BLaER1 (cell line): ENCODE results near the gene UNC5B.

Experiments
- H3K27ac ChIP-seq: shearing (Covaris generic); formaldehyde crosslinking; 2 replicates; pipeline ENCODE4 v1.8.1; 2022
- H3K27me3 ChIP-seq: shearing (Covaris generic); formaldehyde crosslinking; 2 replicates; pipeline ENCODE4 v1.8.1; 2022
- H3K36me3 ChIP-seq: shearing (Covaris generic); formaldehyde crosslinking; 2 replicates; pipeline ENCODE4 v1.8.1; 2022
- H3K4me1 ChIP-seq: shearing (Covaris generic); formaldehyde crosslinking; 2 replicates; pipeline ENCODE4 v1.8.1; 2022
- H3K4me2 ChIP-seq: shearing (Covaris generic); formaldehyde crosslinking; 2 replicates; pipeline ENCODE4 v1.8.1; 2022
- H3K4me3 ChIP-seq: shearing (Covaris generic); formaldehyde crosslinking; 2 replicates; pipeline ENCODE4 v1.8.1; 2022
- H3K9ac ChIP-seq: shearing (Covaris generic); formaldehyde crosslinking; 2 replicates; pipeline ENCODE4 v1.8.1; 2022
- H3K9me3 ChIP-seq: shearing (Covaris generic); formaldehyde crosslinking; 2 replicates; pipeline ENCODE4 v1.8.1; 2022
- H4K20me1 ChIP-seq: shearing (Covaris generic); formaldehyde crosslinking; 2 replicates; pipeline ENCODE4 v1.8.1; 2022
- Cebpa-rat ChIP-seq: shearing (Covaris generic); IDR thresholded peaks from 2 replicates; pipeline ENCODE4 v1.8.1; 2022

Gene UNC5B

GRCh38 chr10:71264345-71265200 is 52.2 kb downstream of the UNC5B start:
- peaks cover 89% of the 10 kb centered on the region for H3K4me1 ChIP-seq
- peak overlapping the region; percentile 80; the same call in 1 of the 2 replicates for H3K27ac ChIP-seq
- H3K4me2 ChIP-seq = peak overlapping the region; percentile 82
- H3K27me3 ChIP-seq = no peaks in the 10 kb centered on the region
- TF ChIP-seq Cebpa-rat = no peak
- H4K20me1 ChIP-seq = no peaks in the 10 kb centered on the region
- H3K4me3 ChIP-seq = no peak overlapping the region; the same call in 1 of the 2 replicates
- H3K9ac ChIP-seq = peak overlapping the region; percentile 73; the same call in 1 of the 2 replicates
- H3K9me3 ChIP-seq = no peaks in the 10 kb centered on the region
- H3K36me3 ChIP-seq = no peaks in the 10 kb centered on the region

DNA sequence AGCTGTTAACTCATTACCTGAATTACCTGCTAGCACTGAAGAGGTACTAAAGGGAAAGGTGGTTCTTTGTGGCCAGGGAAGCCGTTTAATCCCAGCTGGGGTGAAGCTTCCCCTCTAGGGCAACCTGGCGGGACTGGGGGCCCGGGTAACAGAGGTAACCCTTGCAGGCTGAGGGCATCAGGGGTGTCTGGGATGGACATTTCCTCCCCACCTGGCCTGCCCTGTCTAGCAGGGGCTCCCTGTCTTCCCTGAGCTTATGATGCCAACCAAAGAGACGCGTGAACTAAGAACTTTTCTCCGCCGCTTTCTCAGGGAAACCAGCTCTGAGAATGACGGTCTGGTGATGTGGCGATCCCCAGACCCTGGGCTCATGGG is 52.8 kb downstream of the UNC5B start:
- Histone ChIP-seq H4K20me1 (no peaks in the 10 kb centered on the region), H3K4me3 (peak overlapping the region; percentile 23; the same call in 1 of the 2 replicates), H3K9ac (peak overlapping the region; percentile 73), H3K9me3 (no peaks in the 10 kb centered on the region), H3K27ac (peak overlapping the region; percentile 80), H3K27me3 (no peaks in the 10 kb centered on the region), H3K36me3 (no peaks in the 10 kb centered on the region), H3K4me2 (peak overlapping the region; percentile 82), H3K4me1 (peaks cover 83% of the 10 kb centered on the region)
- TF ChIP-seq Cebpa-rat = no peak

DNA sequence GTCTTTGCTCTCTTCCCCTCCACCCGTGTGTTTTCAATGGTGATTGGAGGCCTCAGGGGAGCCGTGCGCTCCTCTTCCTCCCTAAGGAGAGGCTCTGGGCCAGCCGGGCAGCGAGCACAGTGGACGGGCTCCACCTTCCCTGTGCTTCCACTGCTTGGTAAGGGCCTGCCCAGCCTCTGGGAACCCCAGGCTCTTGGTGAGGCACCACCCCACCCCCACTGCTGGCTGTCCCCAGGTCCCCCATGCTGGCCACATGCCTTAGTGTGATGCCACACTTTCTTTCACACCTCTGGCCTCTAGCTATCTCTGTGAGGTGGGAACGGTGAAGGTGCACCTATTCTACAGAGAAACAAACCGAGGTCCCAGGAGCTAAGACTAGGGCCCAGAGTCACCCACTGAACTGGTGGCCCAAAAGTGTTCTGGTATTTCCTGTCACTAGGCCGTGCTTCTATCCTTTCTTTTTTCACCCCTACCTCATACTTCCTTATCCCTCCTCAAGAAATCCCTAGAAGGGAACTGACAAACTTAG is 53.3 kb downstream of the UNC5B start:
- Histone ChIP-seq H3K4me1 (peaks cover 81% of the 10 kb centered on the region), H3K4me3 (peak overlapping the region; percentile 23; the same call in 1 of the 2 replicates), H3K36me3 (no peaks in the 10 kb centered on the region), H3K9me3 (no peaks in the 10 kb centered on the region), H3K27ac (peak overlapping the region; percentile 80), H3K9ac (peak overlapping the region; percentile 73), H3K27me3 (no peaks in the 10 kb centered on the region), H3K4me2 (peak overlapping the region; percentile 82), H4K20me1 (no peaks in the 10 kb centered on the region)
- TF ChIP-seq Cebpa-rat = no peak

DNA sequence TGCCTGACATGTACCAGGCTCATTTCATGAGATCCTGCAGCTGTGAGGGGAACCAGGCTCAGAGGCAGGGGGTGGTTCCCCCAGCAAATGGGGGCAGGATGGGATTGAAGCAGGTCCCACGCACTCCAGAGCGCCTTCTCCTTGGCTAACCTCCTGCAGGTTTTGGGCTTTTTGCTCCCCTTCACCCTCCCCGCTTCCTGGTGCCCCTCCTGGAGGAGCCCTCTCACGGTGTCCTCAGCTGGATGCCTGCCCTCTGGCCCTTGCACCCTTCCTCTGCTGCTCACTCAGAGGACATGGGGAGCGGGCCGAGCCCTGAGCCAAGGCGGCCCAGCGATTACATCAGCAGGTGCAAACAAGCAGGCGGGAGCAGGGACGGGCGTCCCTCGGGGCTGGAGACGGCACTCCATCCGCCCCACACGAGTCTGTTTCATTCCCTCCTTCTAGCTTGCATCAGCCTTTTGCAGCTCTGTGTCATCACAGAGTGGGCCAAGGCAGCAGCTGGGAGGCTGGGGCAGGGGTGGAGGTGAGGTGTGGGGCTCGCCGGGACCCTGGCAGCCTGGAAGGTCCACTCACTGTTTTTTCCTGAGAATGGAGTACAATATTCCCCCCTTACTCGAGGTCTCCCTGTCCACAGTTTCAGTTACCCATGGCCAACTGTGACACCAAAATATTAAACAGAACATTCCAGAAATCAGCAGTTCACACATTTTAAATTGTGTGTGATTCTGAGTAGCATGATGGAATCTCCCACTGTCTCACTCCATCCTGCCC is 54.0 kb downstream of the UNC5B start:
- no peak; the same call in 1 of the 2 replicates for TF ChIP-seq Cebpa-rat
- H4K20me1 ChIP-seq = no peaks in the 10 kb centered on the region
- H3K27ac ChIP-seq = peak overlapping the region; percentile 80
- H3K9ac ChIP-seq = peak overlapping the region; percentile 73
- H3K9me3 ChIP-seq = no peaks in the 10 kb centered on the region
- no peaks in the 10 kb centered on the region for H3K36me3 ChIP-seq
- no peaks in the 10 kb centered on the region for H3K27me3 ChIP-seq
- peak overlapping the region; percentile 82 for H3K4me2 ChIP-seq
- H3K4me3 ChIP-seq = no peak overlapping the region
- peaks cover 82% of the 10 kb centered on the region for H3K4me1 ChIP-seq

DNA sequence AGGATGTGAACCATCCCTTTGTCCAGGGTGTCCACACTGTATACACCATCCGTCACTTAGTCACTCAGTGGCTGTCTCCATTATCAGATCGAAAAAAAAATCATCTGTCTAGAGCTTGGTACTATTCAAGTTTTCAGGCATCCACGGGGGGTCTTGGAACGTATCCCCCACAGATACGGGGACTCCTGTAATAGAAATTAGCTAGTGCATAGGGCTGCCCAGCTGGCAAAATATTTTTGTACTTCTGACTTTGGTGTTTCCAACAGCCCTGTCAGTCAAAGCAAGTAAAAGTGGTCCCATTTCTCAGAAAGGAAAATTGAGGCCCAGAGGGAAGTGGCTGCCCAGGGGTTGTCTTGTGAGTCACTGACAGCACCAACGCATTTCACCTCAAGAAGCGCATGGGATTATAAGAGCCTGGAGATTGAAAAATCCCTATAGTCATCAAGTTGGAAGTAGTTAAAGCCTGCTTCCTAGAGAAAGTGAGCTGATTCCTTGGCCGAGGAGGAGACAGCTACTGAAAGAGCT is 54.6 kb downstream of the UNC5B start:
- H3K4me3 ChIP-seq = no peak overlapping the region
- H3K4me2 ChIP-seq = peak overlapping the region; percentile 82; the same call in 1 of the 2 replicates
- H3K4me1 ChIP-seq = peaks cover 82% of the 10 kb centered on the region
- no peaks in the 10 kb centered on the region for H3K9me3 ChIP-seq
- no peaks in the 10 kb centered on the region for H3K27me3 ChIP-seq
- no peaks in the 10 kb centered on the region for H3K36me3 ChIP-seq
- H3K27ac ChIP-seq = peak overlapping the region; percentile 80
- TF ChIP-seq Cebpa-rat = no peak
- peak overlapping the region; percentile 73; the same call in 1 of the 2 replicates for H3K9ac ChIP-seq
- H4K20me1 ChIP-seq = no peaks in the 10 kb centered on the region

GRCh38 chr10:71267508-71268240 is 55.3 kb downstream of the UNC5B start:
- Histone ChIP-seq H3K27me3 (no peaks in the 10 kb centered on the region), H3K27ac (peak overlapping the region; percentile 80), H3K4me2 (no peak overlapping the region; the same call in 1 of the 2 replicates), H3K4me3 (no peak overlapping the region), H3K4me1 (peaks cover 81% of the 10 kb centered on the region), H3K36me3 (no peaks in the 10 kb centered on the region), H4K20me1 (no peaks in the 10 kb centered on the region), H3K9me3 (no peaks in the 10 kb centered on the region), H3K9ac (peak overlapping the region; percentile 22; the same call in 1 of the 2 replicates)
- no peak for TF ChIP-seq Cebpa-rat

DNA sequence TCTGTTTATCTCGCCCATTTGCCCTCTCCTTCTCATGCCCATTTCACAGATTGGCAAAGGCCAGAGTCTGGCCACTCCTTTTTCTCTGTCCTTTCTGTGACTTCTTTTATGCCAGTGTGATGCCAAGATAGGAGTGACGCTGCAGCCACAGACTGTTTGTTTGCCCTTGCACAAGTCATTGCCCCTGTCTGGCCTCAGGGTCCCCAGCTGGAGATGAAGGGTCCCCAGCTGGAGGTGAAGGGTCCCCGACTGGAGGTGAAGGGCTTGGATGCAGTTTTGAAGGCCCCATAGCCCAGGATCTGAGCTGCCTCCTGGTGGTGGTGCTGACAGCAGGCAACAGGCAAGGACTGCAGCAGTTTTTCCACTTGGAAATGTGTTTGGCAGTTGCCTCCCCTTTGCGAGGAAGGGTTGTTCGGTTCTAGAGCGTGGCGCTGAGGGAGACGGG is 55.9 kb downstream of the UNC5B start:
- no peak for TF ChIP-seq Cebpa-rat
- H3K27me3 ChIP-seq = no peaks in the 10 kb centered on the region
- H3K36me3 ChIP-seq = no peaks in the 10 kb centered on the region
- H3K9ac ChIP-seq = no peak overlapping the region
- no peaks in the 10 kb centered on the region for H3K9me3 ChIP-seq
- no peaks in the 10 kb centered on the region for H4K20me1 ChIP-seq
- H3K4me1 ChIP-seq = peaks cover 75% of the 10 kb centered on the region
- no peak overlapping the region for H3K4me3 ChIP-seq
- 0 out of 2 replicates have a peak overlapping the region, but pooled peaks have one; percentile 80 for H3K27ac ChIP-seq
- no peak overlapping the region for H3K4me2 ChIP-seq

GRCh38 chr10:71268758-71269157 is 56.4 kb downstream of the UNC5B start:
- H3K27ac ChIP-seq = 0 out of 2 replicates have a peak overlapping the region, but pooled peaks have one; percentile 30
- no peak for TF ChIP-seq Cebpa-rat

More at GRCh38 chr10:71268758-71269157, 56.4 kb downstream of the UNC5B start:
- no peak overlapping the region for H3K9ac ChIP-seq
- peaks cover 71% of the 10 kb centered on the region for H3K4me1 ChIP-seq
- no peak overlapping the region for H3K4me2 ChIP-seq
- no peaks in the 10 kb centered on the region for H3K9me3 ChIP-seq
- no peaks in the 10 kb centered on the region for H4K20me1 ChIP-seq
- H3K4me3 ChIP-seq = no peak overlapping the region
- H3K36me3 ChIP-seq = no peaks in the 10 kb centered on the region
- H3K27me3 ChIP-seq = no peaks in the 10 kb centered on the region
